Subcutaneous abdominal adipose tissue (tissue), 5 donors: ENCODE measurements around the gene KCNJ10.

Experiments used
- H3K27ac ChIP-seq: one replicate; pipeline ENCODE4 v1.7.0; 2013; ENCODE audit warnings: low read depth, mild to moderate bottlenecking, inconsistent platforms, low read length, moderate library complexity
- H3K27me3 ChIP-seq, 5 donors: one replicate each; pipeline ENCODE4 v1.7.0; 2013; ENCODE audit warnings: low read length in 5 of 5, inconsistent platforms in 1 of 5; ENCODE audit not compliant: control insufficient read depth in 5 of 5, insufficient read depth in 4 of 5
- H3K36me3 ChIP-seq, 5 donors: one replicate each; pipeline ENCODE4 v1.7.0; 2013; ENCODE audit warnings: low read length in 5 of 5; ENCODE audit not compliant: control insufficient read depth in 5 of 5, insufficient read depth in 5 of 5
- H3K4me1 ChIP-seq, 5 donors: one replicate each; pipeline ENCODE4 v1.7.0; 2013; ENCODE audit warnings: low read length in 5 of 5, mild to moderate bottlenecking in 3 of 5, moderate library complexity in 1 of 5; ENCODE audit not compliant: control insufficient read depth in 5 of 5, insufficient read depth in 5 of 5
- H3K4me3 ChIP-seq, 5 donors: one replicate each; pipeline ENCODE4 v1.7.0; 2013; ENCODE audit warnings: low read length in 5 of 5, low read depth in 1 of 5
- H3K9ac ChIP-seq, 5 donors: one replicate each; pipeline ENCODE4 v1.7.0; 2013; ENCODE audit warnings: low read length in 5 of 5, mild to moderate bottlenecking in 4 of 5, moderate library complexity in 3 of 5
- H3K9me3 ChIP-seq, 5 donors: one replicate each; pipeline ENCODE4 v1.7.0; 2013; ENCODE audit warnings: low read length in 5 of 5; ENCODE audit not compliant: control insufficient read depth in 5 of 5
- donor health status: healthy.
- donor health status: healthy.
- donor health status: healthy.
- donor health status: healthy.
- donor health status: healthy.

Gene KCNJ10

DNA sequence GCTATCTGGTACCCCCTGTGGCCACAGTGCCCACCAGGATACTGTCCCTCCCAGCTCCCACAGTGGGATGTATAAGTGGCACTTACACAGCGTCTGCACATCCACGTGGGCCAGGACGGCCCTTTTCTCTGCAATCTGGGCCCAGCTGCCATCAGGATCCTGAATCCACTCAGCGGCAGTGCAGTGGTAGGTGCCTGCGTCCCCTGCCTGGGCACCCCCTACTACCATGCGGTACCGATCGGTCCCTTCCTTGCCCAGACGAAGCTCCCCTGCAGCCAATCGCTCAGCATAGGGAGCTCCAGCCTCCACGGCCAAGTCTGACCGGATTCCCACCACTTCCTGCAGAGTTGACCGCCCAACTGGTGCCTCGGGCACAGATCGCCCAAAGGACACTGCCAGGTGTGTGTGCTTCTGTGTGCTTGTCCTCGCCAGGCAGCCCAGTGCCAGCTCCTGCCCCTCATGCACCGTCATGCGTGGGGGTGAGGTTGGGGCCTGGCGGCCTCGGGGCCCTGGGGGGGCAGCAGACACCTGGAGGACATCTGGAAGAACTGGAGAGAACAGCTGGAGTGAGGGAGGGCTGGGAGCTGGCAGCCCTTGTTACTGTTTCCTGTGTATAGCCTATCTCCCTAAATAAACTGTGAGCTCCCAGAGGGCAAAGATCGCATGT lies 23.8 kb upstream of the KCNJ10 start:
- Histone ChIP-seq H3K27me3 (no peaks in the 10 kb centered on the region), H3K9me3 (no peaks in the 10 kb centered on the region), H3K9ac (no peak overlapping the region), H3K4me3 (no peak overlapping the region), H3K36me3 (peaks cover 0 to 64% (median 55%) of the 10 kb centered on the region in 5 donors), H3K4me1 (peaks cover 13 to 27% (median 23%) of the 10 kb centered on the region in 5 donors), H3K27ac (no peak overlapping the region)

DNA sequence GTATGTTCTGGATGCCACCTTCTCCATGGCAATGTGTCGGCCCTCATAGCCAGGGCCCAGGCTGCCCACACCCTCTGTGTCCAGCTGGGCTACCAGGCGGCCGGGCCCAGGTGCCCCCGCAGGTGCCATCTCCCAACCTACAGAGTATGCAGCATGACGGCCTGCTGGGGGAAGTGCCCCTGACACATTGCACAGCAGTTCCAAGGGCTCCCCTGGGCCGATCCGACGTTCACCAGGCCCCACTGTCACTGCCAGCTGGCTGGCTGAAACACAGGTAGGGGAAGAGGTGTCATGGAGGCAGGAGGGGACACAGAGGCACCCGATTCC lies 23.1 kb upstream of the KCNJ10 start:
- Histone ChIP-seq H3K36me3 (peaks cover 0 to 70% (median 63%) of the 10 kb centered on the region in 5 donors), H3K9me3 (no peaks in the 10 kb centered on the region), H3K27me3 (no peaks in the 10 kb centered on the region), H3K9ac (no peak overlapping the region), H3K27ac (no peak overlapping the region), H3K4me3 (no peak overlapping the region), H3K4me1 (peaks cover 13 to 25% (median 21%) of the 10 kb centered on the region in 5 donors)

DNA sequence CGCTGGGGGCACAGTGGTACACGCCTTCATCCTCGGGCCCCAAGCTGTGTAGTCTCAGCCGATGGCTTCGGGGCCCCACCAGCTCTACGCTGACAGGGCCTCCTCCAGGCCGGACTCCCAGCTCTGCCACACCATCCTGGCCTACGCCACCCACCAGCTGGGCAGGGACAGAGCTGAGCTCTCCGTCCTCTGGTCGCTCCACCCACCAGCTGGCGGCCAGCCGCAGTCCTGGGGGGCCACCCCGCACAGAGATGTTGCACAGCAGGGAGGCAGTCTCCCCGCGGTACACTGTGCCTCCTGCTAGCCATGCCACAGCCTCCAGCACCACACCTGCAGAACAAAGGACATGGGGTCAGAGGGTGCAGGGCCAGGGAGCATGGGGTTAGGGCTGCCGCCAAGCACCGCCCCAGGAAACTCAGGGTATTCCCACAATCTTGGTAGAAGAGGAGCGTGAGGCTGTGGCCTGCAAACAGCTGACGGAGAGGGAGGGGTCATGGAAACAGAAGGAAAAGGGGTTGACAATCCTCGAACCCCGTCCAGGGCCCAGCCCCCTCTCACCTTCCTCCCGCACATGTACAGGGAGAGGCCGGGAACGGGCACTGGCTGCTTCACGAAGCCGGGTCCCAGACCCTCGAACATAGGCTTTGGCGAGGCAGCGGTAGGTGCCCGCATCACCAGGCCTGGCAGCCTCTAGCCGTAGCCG lies 22.6 kb upstream of the KCNJ10 start:
- Histone ChIP-seq H3K27me3 (no peaks in the 10 kb centered on the region), H3K9me3 (no peaks in the 10 kb centered on the region), H3K4me1 (peaks cover 10 to 20% (median 16%) of the 10 kb centered on the region in 5 donors), H3K36me3 (peaks cover 0 to 75% (median 66%) of the 10 kb centered on the region in 5 donors), H3K9ac (no peak overlapping the region), H3K27ac (no peak overlapping the region), H3K4me3 (no peak overlapping the region)

DNA sequence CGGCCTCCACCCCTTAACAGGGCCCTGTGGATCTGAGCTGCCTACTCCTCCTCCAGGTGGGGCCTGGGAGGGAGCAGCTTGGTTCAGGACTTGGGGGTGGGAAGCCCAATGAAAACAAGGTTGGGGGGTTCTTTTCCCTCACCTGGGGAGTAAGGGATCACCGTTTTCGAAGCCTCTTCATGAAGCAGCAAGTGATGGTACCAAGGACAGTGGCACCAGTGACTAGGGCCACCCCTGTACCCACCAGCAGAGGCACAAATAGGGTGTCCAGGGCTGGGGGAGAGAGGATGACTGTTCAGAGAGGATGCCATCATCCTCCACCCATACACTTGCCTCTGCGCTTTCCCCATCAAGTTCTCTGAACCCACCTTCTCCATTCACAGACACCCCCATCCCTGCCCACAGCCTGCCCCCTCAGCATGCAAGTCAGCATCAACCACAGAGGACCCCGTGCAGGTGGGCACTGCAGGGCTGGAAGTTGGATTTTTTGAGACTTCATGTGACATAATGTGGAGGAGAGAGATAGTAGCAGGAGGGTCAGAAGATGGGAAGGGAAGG lies 21.8 kb upstream of the KCNJ10 start:
- H3K27me3 ChIP-seq = no peaks in the 10 kb centered on the region
- peaks cover 3 to 82% (median 68%) of the 10 kb centered on the region in 5 donors for H3K36me3 ChIP-seq
- no peak overlapping the region for H3K4me3 ChIP-seq
- no peak overlapping the region for H3K9ac ChIP-seq
- H3K27ac ChIP-seq = no peak overlapping the region
- H3K9me3 ChIP-seq = no peaks in the 10 kb centered on the region
- peaks cover 3 to 13% (median 8%) of the 10 kb centered on the region in 5 donors for H3K4me1 ChIP-seq

DNA sequence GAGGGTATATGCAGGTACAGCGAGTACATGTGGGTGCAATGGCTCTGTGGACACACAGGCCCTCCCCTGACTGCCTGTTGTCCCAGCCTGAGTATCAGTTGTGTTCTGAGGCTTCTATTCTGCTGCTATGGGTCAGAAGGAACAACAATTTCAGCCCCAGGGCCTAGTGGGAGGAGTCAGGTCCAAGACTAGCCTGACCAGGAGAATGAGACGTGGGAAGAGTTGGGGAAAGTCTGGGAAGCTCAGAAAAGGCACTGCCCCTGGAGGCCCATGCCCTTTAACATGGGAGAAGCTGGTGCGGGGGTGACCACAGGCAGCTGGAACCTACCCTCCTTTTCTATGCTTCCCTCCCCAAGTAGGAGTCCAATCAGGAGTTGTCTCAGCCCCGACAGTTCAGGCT lies 20.8 kb upstream of the KCNJ10 start:
- Histone ChIP-seq H3K36me3 (peaks cover 4 to 83% (median 68%) of the 10 kb centered on the region in 5 donors), H3K4me1 (peaks cover 0 to 3% (median 0%) of the 10 kb centered on the region in 5 donors), H3K9me3 (no peaks in the 10 kb centered on the region), H3K27ac (no peak overlapping the region), H3K9ac (no peak overlapping the region), H3K27me3 (no peaks in the 10 kb centered on the region), H3K4me3 (no peak overlapping the region)

DNA sequence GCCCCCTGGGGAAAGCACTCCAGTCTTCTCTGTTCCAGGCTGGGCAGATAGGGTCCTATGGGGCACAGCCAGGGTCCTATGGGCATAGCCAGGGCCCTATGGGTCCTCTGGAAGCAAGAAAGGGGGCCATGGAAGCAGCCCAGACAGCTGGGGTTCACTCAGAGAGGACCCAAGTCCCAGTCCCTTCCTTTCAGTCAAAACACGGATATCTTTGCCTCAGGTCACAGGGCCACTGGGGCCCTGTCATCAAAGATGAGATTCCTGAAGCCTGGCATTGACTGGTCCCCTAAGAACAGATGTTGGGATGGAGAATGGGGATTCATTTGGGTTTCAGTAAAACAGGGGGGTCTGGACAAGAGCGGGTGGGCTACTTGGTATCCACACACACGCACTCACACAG lies 19.9 kb upstream of the KCNJ10 start:
- no peak overlapping the region for H3K27ac ChIP-seq
- no peak overlapping the region for H3K4me3 ChIP-seq
- no peak overlapping the region for H3K9ac ChIP-seq
- H3K27me3 ChIP-seq = no peaks in the 10 kb centered on the region
- no peaks in the 10 kb centered on the region for H3K9me3 ChIP-seq
- peaks cover 0 to 2% (median 0%) of the 10 kb centered on the region in 5 donors for H3K4me1 ChIP-seq
- peaks cover 4 to 79% (median 64%) of the 10 kb centered on the region in 5 donors for H3K36me3 ChIP-seq

DNA sequence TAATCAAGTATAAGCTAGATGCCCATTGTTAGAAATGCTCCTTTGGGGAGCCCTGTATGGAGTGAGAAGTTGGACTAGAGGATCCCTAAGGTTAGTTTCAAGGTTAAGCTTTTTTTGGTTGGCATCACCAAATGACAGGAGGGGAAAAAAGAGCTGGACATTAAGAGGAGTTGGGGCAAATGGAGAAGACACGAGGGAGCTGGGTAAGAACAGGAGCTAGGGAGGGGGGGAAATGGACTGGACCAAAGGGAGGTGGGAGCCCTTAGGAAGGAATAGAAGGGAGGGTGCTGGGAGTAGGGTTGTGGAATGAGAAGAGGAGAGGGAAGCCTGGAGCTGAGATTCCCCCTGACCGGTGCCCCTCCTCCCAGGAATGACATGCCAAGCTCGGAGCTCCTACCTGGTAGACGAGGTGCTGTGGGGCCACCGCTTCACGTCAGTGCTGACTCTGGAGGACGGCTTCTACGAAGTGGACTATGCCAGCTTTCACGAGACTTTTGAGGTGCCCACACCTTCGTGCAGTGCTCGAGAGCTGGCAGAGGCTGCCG lies 17.2 kb upstream of the KCNJ10 start:
- peaks cover 0 to 12% (median 5%) of the 10 kb centered on the region in 5 donors for H3K4me1 ChIP-seq
- H3K36me3 ChIP-seq = peaks cover 4 to 52% (median 37%) of the 10 kb centered on the region in 5 donors
- peaks cover 15 to 24% (median 20%) of the 10 kb centered on the region in 5 donors for H3K27me3 ChIP-seq
- H3K27ac ChIP-seq = no peak overlapping the region
- no peak overlapping the region for H3K9ac ChIP-seq
- H3K9me3 ChIP-seq = no peaks in the 10 kb centered on the region
- H3K4me3 ChIP-seq = no peak overlapping the region

DNA sequence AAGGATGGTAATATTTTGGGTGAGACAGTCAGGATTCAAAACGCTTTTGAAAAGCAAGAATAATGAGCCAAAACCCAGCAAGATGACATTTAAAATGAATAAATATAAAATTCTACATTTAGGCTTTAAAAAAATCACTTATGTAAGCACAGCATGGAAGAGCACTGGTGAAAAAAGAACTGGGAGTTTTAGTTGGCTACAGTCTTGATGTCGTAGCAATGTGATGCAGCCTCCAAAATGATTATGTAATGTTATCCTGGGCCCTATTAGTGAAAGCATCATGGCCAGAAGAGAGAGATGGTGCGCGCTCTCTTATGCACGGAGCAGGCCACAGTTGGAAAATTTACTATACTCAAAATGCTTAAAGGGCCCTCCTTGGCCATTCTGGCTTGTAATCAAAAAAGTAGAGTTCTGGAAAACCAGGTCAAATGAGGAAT lies 16.5 kb upstream of the KCNJ10 start:
- H3K9ac ChIP-seq = no peak overlapping the region
- H3K36me3 ChIP-seq = peaks cover 4 to 44% (median 30%) of the 10 kb centered on the region in 5 donors
- peaks cover 0 to 12% (median 5%) of the 10 kb centered on the region in 5 donors for H3K4me1 ChIP-seq
- H3K27me3 ChIP-seq = peaks cover 22 to 31% (median 27%) of the 10 kb centered on the region in 5 donors
- peak overlapping the region; percentile 39 for H3K27ac ChIP-seq
- no peak overlapping the region for H3K4me3 ChIP-seq
- no peaks in the 10 kb centered on the region for H3K9me3 ChIP-seq

DNA sequence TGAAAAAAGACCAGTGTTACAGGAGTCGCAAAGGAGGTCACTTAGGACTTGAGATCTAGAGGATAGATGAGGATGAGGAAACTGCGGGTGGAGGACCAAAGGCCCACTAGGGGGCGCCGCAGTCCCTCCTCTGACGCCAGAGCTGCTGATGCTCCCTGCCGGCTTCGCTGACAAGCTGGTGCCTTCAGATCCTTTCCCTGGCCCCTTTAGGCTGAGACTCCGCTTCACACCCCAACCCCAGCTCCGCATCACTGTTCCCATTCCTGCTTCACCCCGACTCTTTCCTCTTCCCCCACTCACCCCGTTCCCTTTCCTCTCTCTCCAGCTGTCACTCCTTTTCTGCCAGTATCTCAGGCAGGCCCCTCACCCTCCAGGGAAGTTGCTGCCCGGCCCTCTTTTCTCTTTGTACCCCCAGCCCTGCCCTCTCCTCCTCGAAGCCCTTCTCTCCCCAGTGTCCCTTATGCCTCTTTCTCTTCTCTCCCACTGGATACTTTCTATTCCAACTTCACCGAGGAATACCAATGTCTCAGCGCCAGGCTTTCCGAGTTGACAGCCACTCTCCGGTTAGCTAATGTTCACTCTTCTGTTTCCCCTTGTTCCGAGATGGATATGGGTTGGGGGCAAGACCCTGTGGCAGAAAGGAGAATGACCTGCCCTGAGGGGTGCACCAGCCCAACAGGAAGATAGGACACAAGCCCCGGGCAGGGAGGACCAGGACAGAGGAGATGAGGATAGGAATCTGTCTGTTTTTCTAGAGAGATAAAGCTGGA lies 15.9 kb upstream of the KCNJ10 start:
- peaks cover 28 to 37% (median 33%) of the 10 kb centered on the region in 5 donors for H3K27me3 ChIP-seq
- no peaks in the 10 kb centered on the region for H3K9me3 ChIP-seq
- H3K9ac ChIP-seq = peak overlapping the region in 1 of 5 donors; percentile 19
- peak overlapping the region; percentile 39 for H3K27ac ChIP-seq
- peaks cover 4 to 38% (median 25%) of the 10 kb centered on the region in 5 donors for H3K36me3 ChIP-seq
- H3K4me3 ChIP-seq = no peak overlapping the region
- peaks cover 0 to 12% (median 5%) of the 10 kb centered on the region in 5 donors for H3K4me1 ChIP-seq
